SK-N-SH (cell line): ENCODE data around the gene NPW. TPM values are rescaled to one million over a fixed set of nuclear protein-coding genes. Genes with fewer than 3 reads are reported as not detected.
"Not testable (repeated sequence)": the region's sequence is repeated elsewhere in the genome, so short reads cannot be mapped to it uniquely, and the experiment has no call there.

Source experiments
- CTCF ChIA-PET: fragments of 300-600, 350-600 bp; formaldehyde crosslinking; extraction: SDS; loops from one replicate; lab custom pipeline; 2021; lab: Yijun Ruan, JAX
- POLR2A ChIA-PET: fragments of 350-600 bp; sonication (Branson Sonifier 250); formaldehyde crosslinking; extraction: SDS; loops from one replicate; lab custom pipeline; 2020; ENCODE audit warnings: antibody characterized with exemption, inconsistent platforms; lab: Yijun Ruan, JAX
- DNase-seq: peaks from one replicate; pipeline ENCODE4 v3.0.0; 2012
- H2AFZ ChIP-seq: fragments of 200-600 bp; sonication (generic); 2 replicates; pipeline ENCODE4 v1.8.1; 2016; ENCODE audit warnings: antibody characterized with exemption, mild to moderate bottlenecking, low read depth
- H3F3A ChIP-seq: fragments of 200-600 bp; sonication (generic); replicated peaks from 2 replicates; pipeline ENCODE3; 2016; ENCODE audit warnings: antibody characterized with exemption, mild to moderate bottlenecking; ENCODE audit not compliant: insufficient read depth
- H3K27ac ChIP-seq, 2 experiments: fragments of 200-500 bp in 1 of 2; fragments of 200-600 bp in 1 of 2; sonication (Bioruptor generic) in 1 of 2; sonication (generic), shearing (Covaris generic) in 1 of 2; 2 replicates each; pipeline versions ENCODE4 v1.5.1 to v1.6.1; 2014 to 2016; ENCODE audit warnings: low read depth in 2 of 2, inconsistent platforms in 1 of 2, low read length in 1 of 2, mild to moderate bottlenecking in 1 of 2, mixed read lengths in 1 of 2
- H3K27me3 ChIP-seq: fragments of 200-600 bp; sonication (generic), shearing (Covaris generic); 2 replicates; pipeline ENCODE4 v1.6.1; 2016; ENCODE audit warnings: mixed run types; ENCODE audit not compliant: insufficient read depth
- H3K36me3 ChIP-seq, 2 experiments: fragments of 200-500 bp in 1 of 2; fragments of 200-600 bp in 1 of 2; sonication (Bioruptor generic) in 1 of 2; sonication (generic) in 1 of 2; replicated peaks in 1 of 2; 2 replicates each; pipeline versions ENCODE3 to v1.5.1; 2014 to 2016; ENCODE audit warnings: low read length in 1 of 2, mild to moderate bottlenecking in 1 of 2; ENCODE audit not compliant: insufficient read depth in 2 of 2, control insufficient read depth in 1 of 2
- H3K4me1 ChIP-seq, 2 experiments: fragments of 200-500 bp in 1 of 2; fragments of 200-600 bp in 1 of 2; sonication (Bioruptor generic) in 1 of 2; sonication (generic), shearing (Covaris generic) in 1 of 2; 2 replicates each; pipeline versions ENCODE4 v1.5.1 to v1.6.1; 2014 to 2016; ENCODE audit warnings: low read depth in 1 of 2, low read length in 1 of 2, mixed run types in 1 of 2; ENCODE audit not compliant: insufficient read depth in 2 of 2, control insufficient read depth in 1 of 2
- H3K4me2 ChIP-seq: fragments of 200-600 bp; sonication (generic), shearing (Covaris generic); 2 replicates; pipeline ENCODE4 v1.6.1; 2017; ENCODE audit warnings: mixed run types
- H3K4me3 ChIP-seq, 2 experiments: fragments of 200-500 bp in 1 of 2; fragments of 200-600 bp in 1 of 2; sonication (Bioruptor generic) in 1 of 2; sonication (generic), shearing (Covaris generic) in 1 of 2; 2 replicates each; pipeline versions ENCODE4 v1.5.1 to v1.8.1; 2014 to 2016; ENCODE audit warnings: low read depth in 2 of 2, inconsistent platforms in 1 of 2, low read length in 1 of 2, mild to moderate bottlenecking in 1 of 2, mixed read lengths in 1 of 2, moderate library complexity in 1 of 2
- H3K79me2 ChIP-seq: fragments of 200-600 bp; sonication (generic); 2 replicates; pipeline ENCODE4 v1.8.1; 2017; ENCODE audit warnings: mild to moderate bottlenecking; ENCODE audit not compliant: insufficient read depth
- H3K9ac ChIP-seq: fragments of 200-600 bp; sonication (generic); 2 replicates; pipeline ENCODE4 v1.6.1; 2017; ENCODE audit warnings: mixed run types
- H3K9me2 ChIP-seq: fragments of 200-600 bp; sonication (generic); 2 replicates; pipeline ENCODE4 v1.6.1; 2017; ENCODE audit warnings: mixed run types
- H3K9me3 ChIP-seq: fragments of 200-600 bp; sonication (generic); 2 replicates; pipeline ENCODE4 v1.6.1; 2017; ENCODE audit warnings: mixed run types, mild to moderate bottlenecking, moderate library complexity
- H4K20me1 ChIP-seq: fragments of 200-600 bp; sonication (generic); 2 replicates; pipeline ENCODE4 v1.6.1; 2017; ENCODE audit warnings: mild to moderate bottlenecking, mixed run types; ENCODE audit not compliant: insufficient read depth
- ELF1 ChIP-seq: IDR thresholded peaks from 2 replicates; pipeline ENCODE4 v1.4.0; 2012
- EP300 ChIP-seq, 2 experiments: IDR thresholded peaks; 2 replicates each; pipeline versions ENCODE4 v1.4.0 to v1.6.1; 2012; ENCODE audit warnings: borderline replicate concordance in 1 of 2, low read depth in 1 of 2, low read length in 1 of 2
- EZH2phosphoT487 ChIP-seq: fragments of 200-600 bp; sonication (generic); IDR thresholded peaks from 2 replicates; pipeline ENCODE4 v1.6.1; 2017; ENCODE audit warnings: low read depth, mixed run types, mild to moderate bottlenecking, antibody characterized with exemption, moderate library complexity, borderline replicate concordance
- FOSL2 ChIP-seq: IDR thresholded peaks from 2 replicates; pipeline ENCODE4 v1.4.0; 2012; ENCODE audit warnings: low read depth, mild to moderate bottlenecking, moderate library complexity, borderline replicate concordance
- FOXJ3 ChIP-seq: sonication (generic); formaldehyde crosslinking; IDR thresholded peaks from 2 replicates; pipeline ENCODE4 v1.5.1; 2020; ENCODE audit warnings: mild to moderate bottlenecking, missing genetic modification reagents
- JUND ChIP-seq: IDR thresholded peaks from 2 replicates; pipeline ENCODE4 v1.4.0; 2012
- MEF2A ChIP-seq: IDR thresholded peaks from 2 replicates; pipeline ENCODE4 v1.4.0; 2012; ENCODE audit warnings: low read depth, borderline replicate concordance
- POLR2AphosphoS5 ChIP-seq: IDR thresholded peaks from 2 replicates; pipeline ENCODE4 v1.6.1; 2012; ENCODE audit warnings: low read depth, low read length
- RAD21 ChIP-seq: IDR thresholded peaks from 2 replicates; pipeline ENCODE4 v1.6.1; 2012; ENCODE audit warnings: mild to moderate bottlenecking, low read length
- RCOR1 ChIP-seq: fragments of 150-350 bp; IDR thresholded peaks from 2 replicates; pipeline ENCODE4 v1.6.1; 2017; ENCODE audit warnings: antibody characterized with exemption, low read length
- RFX5 ChIP-seq: IDR thresholded peaks from 2 replicates; pipeline ENCODE4 v1.6.1; 2012; ENCODE audit warnings: mild to moderate bottlenecking, improper control_type of control experiment, low read length
- SMC3 ChIP-seq: IDR thresholded peaks from 2 replicates; pipeline ENCODE4 v1.6.1; 2012; ENCODE audit warnings: low read depth, low read length, improper control_type of control experiment
- TCF12 ChIP-seq: IDR thresholded peaks from 2 replicates; pipeline ENCODE4 v1.4.0; 2012
- WGBS: methylation state at CpG from one replicate; pipeline ENCODE4 v1.1.6; 2017; ENCODE audit warnings: low lambda C conversion rate; 5-methylcytosine and 5-hydroxymethylcytosine counted together
- polyA plus RNA-seq, 3 experiments: library from polyadenylated mRNA; depleted of rRNA; stranded (reverse); fragments of >200 nt; gene quantifications; 2 replicates each; pipeline ENCODE4 v1.2.3, GENCODE V29; 2012
- TF ChIP-seq, protein P1 (sequence below): IDR thresholded peaks from 2 replicates; pipeline ENCODE4 v1.4.0; 2012; ENCODE audit warnings: low read depth
- TF ChIP-seq, protein P2 (sequence below): IDR thresholded peaks from 2 replicates; pipeline ENCODE4 v1.4.0; 2012; ENCODE audit warnings: low read depth, borderline replicate concordance
- TF ChIP-seq, protein P3 (sequence below): fragments of 150-350 bp; IDR thresholded peaks from 2 replicates; pipeline ENCODE4 v1.6.1; 2017; ENCODE audit warnings: antibody characterized with exemption, low read length, low read depth, borderline replicate concordance
- TF ChIP-seq, protein P4 (sequence below): IDR thresholded peaks from 2 replicates; pipeline ENCODE4; 2012

NPW gene
- polyA plus RNA-seq, 1 of the 3 experiments (the other 2 are of a cell fraction) = 1.1 TPM

DNA sequence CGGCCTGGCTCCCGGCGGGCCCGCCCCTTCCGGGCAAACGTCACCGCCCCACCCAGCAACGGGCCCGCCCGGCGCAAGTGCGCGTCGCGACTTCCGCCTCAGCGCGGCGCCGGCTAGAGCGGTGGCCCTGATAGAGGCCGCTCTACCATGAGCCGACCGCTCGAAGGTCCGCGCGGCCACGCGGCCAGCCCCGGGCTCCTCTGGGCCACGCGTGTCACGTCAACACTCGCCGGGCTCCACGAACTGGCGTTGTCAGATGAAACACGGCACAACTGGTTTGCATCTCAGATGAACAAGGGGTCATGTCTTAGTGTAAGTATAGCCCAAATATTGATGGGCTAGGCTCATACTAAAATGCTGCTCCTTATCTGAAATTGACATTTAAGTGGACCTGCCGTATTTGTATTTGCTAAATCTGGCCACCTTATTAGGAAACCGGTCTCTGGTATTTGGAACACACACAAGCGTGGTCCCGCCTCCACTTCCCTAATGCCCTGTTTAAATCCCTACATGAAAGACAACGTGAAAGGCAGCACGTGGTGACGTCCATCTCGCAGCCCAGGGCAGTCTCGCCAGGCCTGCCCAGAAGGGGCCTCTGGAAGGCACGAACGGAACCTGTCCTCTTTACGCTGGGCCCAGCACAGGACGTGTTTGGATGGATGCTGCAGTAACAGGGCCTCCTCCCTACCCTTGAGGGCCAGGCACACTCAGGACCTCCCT is 9.6 kb upstream of the NPW start, which contains the start of gene ZNF598 (continued):
- TF ChIP-seq FOXJ3 (CRISPR knock-in tag) (no peak; the same call in 1 of the 2 replicates), MEF2A (no peak), JUND (no peak), RAD21 (no peak), FOSL2 (no peak), RFX5 (no peak), EZH2phosphoT487 (no peak)
- TF ChIP-seq, protein P1, sequence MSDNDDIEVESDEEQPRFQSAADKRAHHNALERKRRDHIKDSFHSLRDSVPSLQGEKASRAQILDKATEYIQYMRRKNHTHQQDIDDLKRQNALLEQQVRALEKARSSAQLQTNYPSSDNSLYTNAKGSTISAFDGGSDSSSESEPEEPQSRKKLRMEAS = peak; percentile 87; the same call in 1 of the 2 replicates
- TF ChIP-seq, protein P2, sequence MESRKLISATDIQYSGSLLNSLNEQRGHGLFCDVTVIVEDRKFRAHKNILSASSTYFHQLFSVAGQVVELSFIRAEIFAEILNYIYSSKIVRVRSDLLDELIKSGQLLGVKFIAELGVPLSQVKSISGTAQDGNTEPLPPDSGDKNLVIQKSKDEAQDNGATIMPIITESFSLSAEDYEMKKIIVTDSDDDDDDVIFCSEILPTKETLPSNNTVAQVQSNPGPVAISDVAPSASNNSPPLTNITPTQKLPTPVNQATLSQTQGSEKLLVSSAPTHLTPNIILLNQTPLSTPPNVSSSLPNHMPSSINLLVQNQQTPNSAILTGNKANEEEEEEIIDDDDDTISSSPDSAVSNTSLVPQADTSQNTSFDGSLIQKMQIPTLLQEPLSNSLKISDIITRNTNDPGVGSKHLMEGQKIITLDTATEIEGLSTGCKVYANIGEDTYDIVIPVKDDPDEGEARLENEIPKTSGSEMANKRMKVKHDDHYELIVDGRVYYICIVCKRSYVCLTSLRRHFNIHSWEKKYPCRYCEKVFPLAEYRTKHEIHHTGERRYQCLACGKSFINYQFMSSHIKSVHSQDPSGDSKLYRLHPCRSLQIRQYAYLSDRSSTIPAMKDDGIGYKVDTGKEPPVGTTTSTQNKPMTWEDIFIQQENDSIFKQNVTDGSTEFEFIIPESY = no peak
- TF ChIP-seq, all 33 proteins: peak for 9

DNA sequence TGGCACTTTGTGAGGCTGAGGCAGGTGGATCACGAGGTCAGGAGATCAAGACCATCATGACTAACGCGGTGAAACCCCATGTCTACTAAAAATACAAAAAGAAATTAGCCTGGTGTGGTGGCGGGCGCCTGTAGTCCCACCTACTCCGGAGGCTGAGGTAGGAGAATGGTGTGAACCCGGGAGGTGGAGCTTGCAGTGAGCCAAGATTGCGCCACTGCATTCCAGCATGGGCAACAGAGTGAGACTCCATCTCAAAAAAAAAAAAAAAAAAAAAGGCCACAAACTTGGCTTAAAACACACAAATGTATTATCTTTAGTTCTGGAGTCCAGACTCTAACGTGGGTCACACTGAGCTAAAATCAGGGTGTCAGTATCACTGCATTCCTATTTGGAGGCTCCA is 7.9 kb upstream of the NPW start:
- not testable (repeated sequence) for H3K9me2 ChIP-seq, H3K9ac ChIP-seq, H3K36me3 ChIP-seq, H3K4me2 ChIP-seq, H3K9me3 ChIP-seq, H2AFZ ChIP-seq, DNase-seq, H3K4me3 ChIP-seq, H3F3A ChIP-seq, H3K27ac ChIP-seq, H3K27me3 ChIP-seq
- POLR2A ChIA-PET = interaction anchor here (1.0 to 1.1 kb wide), 2 partner anchors 142 to 144 kb away, joined by 3 to 4 read pairs; partner anchors contain the start of gene TRAF7
- Histone ChIP-seq H3K4me1 (peaks cover 12 to 28% of the 10 kb centered on the region in 2 experiments; a peak in 3 of 4 replicates), H3K79me2 (peaks cover 38% of the 10 kb centered on the region), H4K20me1 (peaks cover 25% of the 10 kb centered on the region)
- CTCF ChIA-PET = interaction anchor here (1.0 to 2.4 kb wide), 3 partner anchors 8 to 11 kb away, joined by 5 to 13 read pairs (median 11); partner anchors contain the start of gene NPW
- WGBS = 89% methylated on average over 9 of the region's 9 CpGs

DNA sequence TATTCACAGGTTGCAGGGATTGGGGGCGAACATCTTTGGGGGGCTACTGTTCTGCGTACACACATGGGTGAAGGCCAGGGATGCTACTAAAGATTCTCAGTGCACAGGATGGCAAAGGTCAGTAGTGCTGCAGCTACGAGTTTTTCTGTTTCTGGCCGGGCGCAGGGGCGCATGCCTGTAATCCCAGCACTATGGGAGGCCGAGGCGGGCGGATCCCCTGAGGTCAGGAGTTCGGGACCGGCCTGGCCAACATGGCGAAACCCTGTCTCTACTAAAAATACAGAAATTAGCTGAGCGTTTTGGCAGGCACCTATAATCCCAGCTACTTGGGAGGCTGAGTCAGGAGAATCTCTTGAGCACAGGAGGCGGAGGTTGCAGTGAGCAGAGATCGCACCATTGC is 6.1 kb upstream of the NPW start:
- ChIA-PET CTCF (interaction anchor here (1.1 to 2.4 kb wide), 7 partner anchors 9 to 139 kb away, joined by 3 to 13 read pairs (median 5); no protein-coding TSS in a partner anchor), POLR2A (interaction anchor here (0.8 kb wide), 1 partner anchor 49 kb away, joined by 3 read pairs; the partner anchor contains the start of gene RPS2)
- TF ChIP-seq SMC3 = no peak
- no peak for TF ChIP-seq RCOR1
- no peak for TF ChIP-seq ELF1
- TF ChIP-seq, protein P3, sequence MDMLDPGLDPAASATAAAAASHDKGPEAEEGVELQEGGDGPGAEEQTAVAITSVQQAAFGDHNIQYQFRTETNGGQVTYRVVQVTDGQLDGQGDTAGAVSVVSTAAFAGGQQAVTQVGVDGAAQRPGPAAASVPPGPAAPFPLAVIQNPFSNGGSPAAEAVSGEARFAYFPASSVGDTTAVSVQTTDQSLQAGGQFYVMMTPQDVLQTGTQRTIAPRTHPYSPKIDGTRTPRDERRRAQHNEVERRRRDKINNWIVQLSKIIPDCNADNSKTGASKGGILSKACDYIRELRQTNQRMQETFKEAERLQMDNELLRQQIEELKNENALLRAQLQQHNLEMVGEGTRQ = no peak
- no peak for TF ChIP-seq FOXJ3 (CRISPR knock-in tag)
- TF ChIP-seq TCF12 = no peak
- TF ChIP-seq MEF2A = no peak
- no peak for TF ChIP-seq JUND
- TF ChIP-seq, protein P4, sequence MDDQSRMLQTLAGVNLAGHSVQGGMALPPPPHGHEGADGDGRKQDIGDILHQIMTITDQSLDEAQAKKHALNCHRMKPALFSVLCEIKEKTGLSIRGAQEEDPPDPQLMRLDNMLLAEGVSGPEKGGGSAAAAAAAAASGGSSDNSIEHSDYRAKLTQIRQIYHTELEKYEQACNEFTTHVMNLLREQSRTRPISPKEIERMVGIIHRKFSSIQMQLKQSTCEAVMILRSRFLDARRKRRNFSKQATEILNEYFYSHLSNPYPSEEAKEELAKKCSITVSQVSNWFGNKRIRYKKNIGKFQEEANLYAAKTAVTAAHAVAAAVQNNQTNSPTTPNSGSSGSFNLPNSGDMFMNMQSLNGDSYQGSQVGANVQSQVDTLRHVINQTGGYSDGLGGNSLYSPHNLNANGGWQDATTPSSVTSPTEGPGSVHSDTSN = no peak
- no peak for TF ChIP-seq EP300 (IDR thresholded peaks at IDR 0.05; ENCODE audit: borderline replicate concordance in 1 of 2, low read depth in 1 of 2, low read length in 1 of 2)
- TF ChIP-seq POLR2AphosphoS5 = no peak
- TF ChIP-seq RAD21 = no peak
- H3K27me3 ChIP-seq = no peaks in the 10 kb centered on the region
- H3K9ac ChIP-seq = no peak overlapping the region
- H3K4me2 ChIP-seq = no peak overlapping the region
- H2AFZ ChIP-seq = no peak overlapping the region
- H3K9me3 ChIP-seq = no peaks in the 10 kb centered on the region
- H3K4me1 ChIP-seq = peaks cover 0 to 11% of the 10 kb centered on the region in 2 experiments; a peak in 2 of 4 replicates
- DNase-seq = no peak
- H4K20me1 ChIP-seq = peaks cover 7% of the 10 kb centered on the region
- H3F3A ChIP-seq = peaks cover 6% of the 10 kb centered on the region
- H3K36me3 ChIP-seq = no peaks in the 10 kb centered on the region
- H3K79me2 ChIP-seq = peaks cover 20% of the 10 kb centered on the region
- no peak overlapping the region for H3K4me3 ChIP-seq
- 94% methylated on average over 15 of the region's 15 CpGs for WGBS
- H3K9me2 ChIP-seq = no peaks in the 10 kb centered on the region
- no peak overlapping the region for H3K27ac ChIP-seq
